H9 (cell line): Measurements from ENCODE around the gene TBC1D19. TPM values are rescaled to one million over a fixed set of nuclear protein-coding genes. Genes with fewer than 3 reads are reported as not detected.

Source experiments
- DNase-seq: peaks from one replicate; pipeline ENCODE4 v3.0.0-alpha.2; 2017
- H2AFZ ChIP-seq: one replicate; pipeline ENCODE4 v1.6.1; 2013; ENCODE audit warnings: mild to moderate bottlenecking, low read length, control low read depth, moderate library complexity
- H2AK5ac ChIP-seq: 2 replicates; pipeline ENCODE4 v1.6.1; 2013; ENCODE audit warnings: low read length, control low read depth, mixed read lengths; ENCODE audit not compliant: insufficient read length
- H2BK120ac ChIP-seq: one replicate; pipeline ENCODE4 v1.6.1; 2013; ENCODE audit warnings: low read depth, mild to moderate bottlenecking, low read length, control low read depth, inconsistent platforms; ENCODE audit not compliant: poor library complexity, severe bottlenecking
- H2BK12ac ChIP-seq: 2 replicates; pipeline ENCODE4 v1.6.1; 2013; ENCODE audit warnings: low read length, control low read depth, mixed read lengths, low read depth; ENCODE audit not compliant: insufficient read length
- H2BK15ac ChIP-seq: 2 replicates; pipeline ENCODE4 v1.6.1; 2013; ENCODE audit warnings: low read depth, low read length, control low read depth
- H2BK20ac ChIP-seq: one replicate; pipeline ENCODE4 v1.6.1; 2013; ENCODE audit warnings: low read depth, mild to moderate bottlenecking, low read length, control low read depth, inconsistent platforms; ENCODE audit not compliant: poor library complexity, severe bottlenecking
- H2BK5ac ChIP-seq: 2 replicates; pipeline ENCODE4 v1.6.1; 2013; ENCODE audit warnings: low read length, control low read depth, mixed read lengths; ENCODE audit not compliant: insufficient read length
- H3K14ac ChIP-seq: 2 replicates; pipeline ENCODE4 v1.6.1; 2013; ENCODE audit warnings: low read length, control low read depth; ENCODE audit not compliant: insufficient read depth
- H3K18ac ChIP-seq: 2 replicates; pipeline ENCODE4 v1.6.1; 2013; ENCODE audit warnings: low read depth, mild to moderate bottlenecking, mixed read lengths, low read length, control low read depth; ENCODE audit not compliant: insufficient read length
- H3K23ac ChIP-seq: 2 replicates; pipeline ENCODE4 v1.6.1; 2013; ENCODE audit warnings: low read length, control low read depth, mixed read lengths, low read depth; ENCODE audit not compliant: insufficient read length
- H3K23me2 ChIP-seq: 2 replicates; pipeline ENCODE4 v1.6.1; 2013; ENCODE audit warnings: low read depth, mild to moderate bottlenecking, mixed read lengths, low read length, control low read depth; ENCODE audit not compliant: insufficient read length, poor library complexity, severe bottlenecking
- H3K27ac ChIP-seq: 2 replicates; pipeline ENCODE4 v1.5.1; 2013; ENCODE audit warnings: low read length, control low read depth, mixed read lengths, low read depth; ENCODE audit not compliant: insufficient read length
- H3K27me3 ChIP-seq: 2 replicates; pipeline ENCODE4 v1.6.1; 2013; ENCODE audit warnings: low read length, control low read depth, inconsistent platforms; ENCODE audit not compliant: insufficient read depth
- H3K4ac ChIP-seq: 2 replicates; pipeline ENCODE4 v1.6.1; 2013; ENCODE audit warnings: low read depth, mild to moderate bottlenecking, control low read depth, inconsistent platforms, low read length, moderate library complexity
- H3K4me1 ChIP-seq: 2 replicates; pipeline ENCODE4 v1.6.1; 2013; ENCODE audit warnings: low read length, control low read depth, inconsistent platforms; ENCODE audit not compliant: insufficient read depth
- H3K4me2 ChIP-seq: 2 replicates; pipeline ENCODE4 v1.6.1; 2013; ENCODE audit warnings: low read length, control low read depth, mixed read lengths; ENCODE audit not compliant: insufficient read length, insufficient read depth
- H3K56ac ChIP-seq: 2 replicates; pipeline ENCODE4 v1.6.1; 2013; ENCODE audit warnings: low read depth, mild to moderate bottlenecking, mixed read lengths, low read length, control low read depth; ENCODE audit not compliant: insufficient read length
- H3K79me1 ChIP-seq: 2 replicates; pipeline ENCODE4 v1.6.1; 2013; ENCODE audit warnings: low read depth, mild to moderate bottlenecking, moderate library complexity, low read length, control low read depth, inconsistent platforms; ENCODE audit not compliant: insufficient read depth, poor library complexity, severe bottlenecking
- H3K79me2 ChIP-seq: 2 replicates; pipeline ENCODE4 v1.6.1; 2013; ENCODE audit warnings: low read length, control low read depth, inconsistent platforms; ENCODE audit not compliant: insufficient read depth
- H3K9ac ChIP-seq: 2 replicates; pipeline ENCODE4 v1.6.1; 2013; ENCODE audit warnings: low read length, control low read depth, mixed read lengths; ENCODE audit not compliant: insufficient read length; ENCODE audit errors: extremely low read depth
- H3K9me3 ChIP-seq: one replicate; pipeline ENCODE4 v1.6.1; 2013; ENCODE audit warnings: low read depth, low read length, inconsistent platforms; ENCODE audit not compliant: control insufficient read depth
- H3T11ph ChIP-seq: one replicate; pipeline ENCODE4 v1.6.1; 2013; ENCODE audit warnings: mild to moderate bottlenecking, low read length, control low read depth, inconsistent platforms
- H4K20me1 ChIP-seq: one replicate; pipeline ENCODE4 v1.6.1; 2013; ENCODE audit not compliant: control insufficient read depth, insufficient read length, insufficient read depth
- H4K5ac ChIP-seq: 2 replicates; pipeline ENCODE4 v1.6.1; 2013; ENCODE audit warnings: low read depth, mild to moderate bottlenecking, mixed read lengths, low read length, control low read depth; ENCODE audit not compliant: insufficient read length
- H4K8ac ChIP-seq: replicated peaks from 2 replicates; pipeline ENCODE4 v1.6.1; 2013; ENCODE audit warnings: low read length, control low read depth, mixed read lengths, low read depth; ENCODE audit not compliant: insufficient read length
- H4K91ac ChIP-seq: 2 replicates; pipeline ENCODE4 v1.6.1; 2013; ENCODE audit warnings: low read depth, mild to moderate bottlenecking, moderate library complexity, mixed read lengths, low read length, control low read depth; ENCODE audit not compliant: insufficient read length
- H3K27ac Mint-ChIP-seq, 3 experiments: 2 replicates in 2 of 3; 3 replicates in 1 of 3; pipeline ENCODE4 v1.8.0; 2020 to 2021; ENCODE audit warnings: mixed read lengths in 3 of 3, mild to moderate bottlenecking in 1 of 3, moderate library complexity in 1 of 3
- H3K27me3 Mint-ChIP-seq: 2 replicates; pipeline ENCODE4 v1.8.0; 2021; ENCODE audit warnings: low read depth, mild to moderate bottlenecking, moderate library complexity, mixed read lengths
- H3K36me3 Mint-ChIP-seq, 3 experiments: 2 replicates in 2 of 3; 3 replicates in 1 of 3; pipeline ENCODE4 v1.8.0; 2020 to 2021; ENCODE audit warnings: low read depth in 3 of 3, mixed read lengths in 3 of 3; ENCODE audit not compliant: insufficient read depth in 1 of 3
- H3K4me1 Mint-ChIP-seq, 2 experiments: 2 replicates each; pipeline ENCODE4 v1.8.0; 2020; ENCODE audit warnings: mixed read lengths in 2 of 2
- H3K4me3 Mint-ChIP-seq, 2 experiments: 2 replicates in 1 of 2; 3 replicates in 1 of 2; pipeline ENCODE4 v1.8.0; 2020 to 2021; ENCODE audit warnings: mild to moderate bottlenecking in 2 of 2, mixed read lengths in 2 of 2, moderate library complexity in 1 of 2
- H3K9me3 Mint-ChIP-seq, 2 experiments: 2 replicates in 1 of 2; 3 replicates in 1 of 2; pipeline ENCODE4 v1.8.0; 2020; ENCODE audit warnings: mild to moderate bottlenecking in 2 of 2, mixed read lengths in 2 of 2, moderate library complexity in 1 of 2
- WGBS: extraction: QIAGEN DNeasy Blood & Tissue Kit; methylation state at CpG from one replicate; pipeline ENCODE4 v1.1.7; 2013; ENCODE audit warnings: missing lambda C conversion rate, low lambda C conversion rate, mixed read lengths; ENCODE audit not compliant: insufficient read length; ENCODE audit errors: extremely low coverage; 5-methylcytosine and 5-hydroxymethylcytosine counted together
- total RNA-seq: library from RNA; stranded (reverse); gene quantifications from 2 replicates; pipeline ENCODE4 v1.2.1, GENCODE V29; 2021
- TF ChIP-seq, protein P1 (sequence below): fragments of 200-600 bp; sonication (generic); conservative IDR thresholded peaks from 3 replicates; pipeline ENCODE4 v1.8.0; 2021; ENCODE audit warnings: antibody characterized with exemption, mild to moderate bottlenecking

The TBC1D19 gene
- total RNA-seq, 1 experiment from 2014 or later = 3.2 TPM

DNA sequence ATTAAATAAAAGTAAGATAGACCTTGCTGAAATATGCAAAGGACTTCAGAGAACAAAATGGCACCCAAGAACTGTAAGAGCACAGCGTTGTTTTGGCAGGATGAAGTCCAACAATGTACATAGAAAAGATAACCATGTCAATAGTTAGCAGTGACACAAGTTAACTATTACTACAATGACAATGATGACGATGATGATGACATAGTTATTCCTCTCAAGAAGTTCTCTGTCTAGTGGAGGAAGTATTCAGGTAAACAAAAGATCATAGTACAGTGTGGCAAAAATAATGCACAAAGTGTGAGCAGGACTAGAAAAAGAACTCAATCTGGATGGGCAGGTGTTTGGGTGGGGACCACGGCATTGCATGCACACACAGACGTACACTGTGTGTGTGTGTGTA lies 201.4 kb downstream of the TBC1D19 start:
- no peak overlapping the region for H3K27ac ChIP-seq
- 0 out of 7 replicates have a peak overlapping the region, but pooled peaks of 1 of the 3 experiments have one; percentile 64 for H3K27ac Mint-ChIP-seq
- H3K23ac ChIP-seq = no peak overlapping the region
- H3K4me3 Mint-ChIP-seq = no peak overlapping the region
- no peaks in the 10 kb centered on the region for H3K9me3 ChIP-seq
- peaks cover 0 to 6% of the 10 kb centered on the region in 2 experiments; a peak in 1 of 5 replicates for H3K9me3 Mint-ChIP-seq
- DNase-seq = no peak
- H2BK5ac ChIP-seq = no peak overlapping the region
- no peak overlapping the region for H2BK20ac ChIP-seq
- H2BK15ac ChIP-seq = no peak overlapping the region
- H4K91ac ChIP-seq = no peak overlapping the region
- TF ChIP-seq, protein P1, sequence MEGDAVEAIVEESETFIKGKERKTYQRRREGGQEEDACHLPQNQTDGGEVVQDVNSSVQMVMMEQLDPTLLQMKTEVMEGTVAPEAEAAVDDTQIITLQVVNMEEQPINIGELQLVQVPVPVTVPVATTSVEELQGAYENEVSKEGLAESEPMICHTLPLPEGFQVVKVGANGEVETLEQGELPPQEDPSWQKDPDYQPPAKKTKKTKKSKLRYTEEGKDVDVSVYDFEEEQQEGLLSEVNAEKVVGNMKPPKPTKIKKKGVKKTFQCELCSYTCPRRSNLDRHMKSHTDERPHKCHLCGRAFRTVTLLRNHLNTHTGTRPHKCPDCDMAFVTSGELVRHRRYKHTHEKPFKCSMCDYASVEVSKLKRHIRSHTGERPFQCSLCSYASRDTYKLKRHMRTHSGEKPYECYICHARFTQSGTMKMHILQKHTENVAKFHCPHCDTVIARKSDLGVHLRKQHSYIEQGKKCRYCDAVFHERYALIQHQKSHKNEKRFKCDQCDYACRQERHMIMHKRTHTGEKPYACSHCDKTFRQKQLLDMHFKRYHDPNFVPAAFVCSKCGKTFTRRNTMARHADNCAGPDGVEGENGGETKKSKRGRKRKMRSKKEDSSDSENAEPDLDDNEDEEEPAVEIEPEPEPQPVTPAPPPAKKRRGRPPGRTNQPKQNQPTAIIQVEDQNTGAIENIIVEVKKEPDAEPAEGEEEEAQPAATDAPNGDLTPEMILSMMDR = no peak
- no peak overlapping the region for H2BK120ac ChIP-seq
- H3K4ac ChIP-seq = no peak overlapping the region
- H3K14ac ChIP-seq = no peak overlapping the region
- H3K79me2 ChIP-seq = no peaks in the 10 kb centered on the region
- H3K36me3 Mint-ChIP-seq = no peaks in the 10 kb centered on the region
- no peak overlapping the region for H2AK5ac ChIP-seq
- no peaks in the 10 kb centered on the region for H3K79me1 ChIP-seq
- no peak overlapping the region for H3K56ac ChIP-seq
- no CpG with 5 or more reads among the region's 4 CpGs for WGBS
- H3K23me2 ChIP-seq = no peaks in the 10 kb centered on the region
- H3T11ph ChIP-seq = no peak overlapping the region
- H3K27me3 Mint-ChIP-seq = no peaks in the 10 kb centered on the region
- H2AFZ ChIP-seq = no peak overlapping the region
- no peak overlapping the region for H4K5ac ChIP-seq
- H3K4me1 ChIP-seq = no peaks in the 10 kb centered on the region
- H4K8ac ChIP-seq = no peak overlapping the region
- H3K18ac ChIP-seq = no peak overlapping the region
- no peak overlapping the region for H2BK12ac ChIP-seq
- H3K4me1 Mint-ChIP-seq = peaks cover 16 to 21% of the 10 kb centered on the region in 2 experiments
- H3K27me3 ChIP-seq = no peaks in the 10 kb centered on the region
- H3K4me2 ChIP-seq = no peak overlapping the region
- H4K20me1 ChIP-seq = no peaks in the 10 kb centered on the region
- H3K9ac ChIP-seq = no peak overlapping the region
